Thyroid gland (tissue), 4 donors: ENCODE measurements around the gene CNNM3.

Experiments used
- CTCF ChIP-seq, 6 experiments: fragments of 200-600 bp in 3 of 6; fragments of 450-650 bp in 3 of 6; sonication (generic) in 3 of 6; IDR thresholded peaks; one replicate each; pipeline ENCODE4 v1.5.1; 2016 to 2019; ENCODE audit warnings: antibody characterized with exemption in 6 of 6, mild to moderate bottlenecking in 2 of 6, inconsistent platforms in 1 of 6, moderate library complexity in 1 of 6
- POLR2A ChIP-seq, 2 donors: fragments of 450-650 bp; IDR thresholded peaks; one replicate each; pipeline ENCODE4 v1.6.1; 2017; ENCODE audit warnings: antibody characterized with exemption in 2 of 2, mild to moderate bottlenecking in 2 of 2, moderate library complexity in 1 of 2

- TF ChIP-seq CTCF (IDR thresholded peaks at IDR 0.05) (no peak), POLR2A (IDR thresholded peaks at IDR 0.05) (no peak)
Measured at GRCh38 chr2:96813656-96814055, 2.4 kb upstream of the CNNM3 start.
